ENCODE measurements around the gene C10orf143. TPM values are rescaled to one million over a fixed set of nuclear protein-coding genes. Genes with fewer than 3 reads are reported as not detected.

Gene C10orf143
- total RNA-seq, 4 donors from 2014 or later = 0.44 to 4.0 (median 0.70) TPM

GRCh38 chr10:130066743-130067142 lies 43.9 kb downstream of the C10orf143 start:
- Histone ChIP-seq H3K9me3 (no peaks in the 10 kb centered on the region), H3K4me1 (peaks cover 0 to 10% (median 0%) of the 10 kb centered on the region in 3 donors), H3K4me3 (no peak overlapping the region), H3K27ac (no peak overlapping the region), H3K36me3 (peaks cover 0 to 6% (median 0%) of the 10 kb centered on the region in 3 donors), H3K27me3 (no peaks in the 10 kb centered on the region)
- WGBS, 2 donors = 66 to 83% methylated on average over 6 of the region's 7 CpGs
- TF ChIP-seq CTCF (IDR thresholded peaks at IDR 0.05) = no peak
- no peak for TF ChIP-seq POLR2A (IDR thresholded peaks at IDR 0.05)
- intact Hi-C loops (cut with DNase I) = no loop called here
- no peak for DNase-seq

- 88 to 94% methylated on average over 10 of the region's 10 CpGs for WGBS, 2 donors
- intact Hi-C loops (cut with DNase I) = no loop called here
Observed at GRCh38 chr10:130065251-130065650, 45.4 kb downstream of the C10orf143 start.

GRCh38 chr10:130064783-130065182 lies 45.8 kb downstream of the C10orf143 start:
- intact Hi-C loops (cut with DNase I) = no loop called here
- no peaks in the 10 kb centered on the region for H3K27me3 ChIP-seq
- no peak for DNase-seq
- no peak overlapping the region for H3K27ac ChIP-seq
- TF ChIP-seq CTCF (IDR thresholded peaks at IDR 0.05) (no peak), POLR2A (IDR thresholded peaks at IDR 0.05) (no peak)
- no peaks in the 10 kb centered on the region for H3K9me3 ChIP-seq
- H3K4me1 ChIP-seq = peaks cover 0 to 10% (median 0%) of the 10 kb centered on the region in 3 donors
- peaks cover 0 to 6% (median 0%) of the 10 kb centered on the region in 3 donors for H3K36me3 ChIP-seq
- no peak overlapping the region for H3K4me3 ChIP-seq
- 80 to 81% methylated on average over 3 to 4 of the region's 5 CpGs for WGBS, 2 donors

More at GRCh38 chr10:130065251-130065650, 45.4 kb downstream of the C10orf143 start:
- H3K27ac ChIP-seq = no peak overlapping the region
- H3K9me3 ChIP-seq = no peaks in the 10 kb centered on the region
- H3K4me1 ChIP-seq = peaks cover 0 to 10% (median 0%) of the 10 kb centered on the region in 3 donors
- DNase-seq = no peak
- H3K36me3 ChIP-seq = peaks cover 0 to 6% (median 0%) of the 10 kb centered on the region in 3 donors
- H3K27me3 ChIP-seq = no peaks in the 10 kb centered on the region
- no peak overlapping the region for H3K4me3 ChIP-seq
- TF ChIP-seq POLR2A (IDR thresholded peaks at IDR 0.05) = no peak
- no peak for TF ChIP-seq CTCF (IDR thresholded peaks at IDR 0.05)

GRCh38 chr10:130062976-130063375 lies 47.7 kb downstream of the C10orf143 start:
- Histone ChIP-seq H3K27ac (no peak overlapping the region), H3K9me3 (no peaks in the 10 kb centered on the region), H3K36me3 (peaks cover 0 to 4% (median 0%) of the 10 kb centered on the region in 3 donors), H3K4me3 (no peak overlapping the region), H3K4me1 (peaks cover 0 to 10% (median 0%) of the 10 kb centered on the region in 3 donors), H3K27me3 (no peaks in the 10 kb centered on the region)
- intact Hi-C loops (cut with DNase I) = no loop called here
- TF ChIP-seq CTCF (IDR thresholded peaks at IDR 0.05) = no peak
- no peak for TF ChIP-seq POLR2A (IDR thresholded peaks at IDR 0.05)
- 91 to 96% methylated on average over 12 of the region's 13 CpGs for WGBS, 2 donors
- no peak for DNase-seq

GRCh38 chr10:130062201-130062600 lies 48.4 kb downstream of the C10orf143 start:
- H3K9me3 ChIP-seq = no peaks in the 10 kb centered on the region
- no peak overlapping the region for H3K4me3 ChIP-seq
- no peaks in the 10 kb centered on the region for H3K36me3 ChIP-seq
- H3K27ac ChIP-seq = no peak overlapping the region
- no peak for DNase-seq
- 55 to 64% methylated on average over 2 to 3 of the region's 3 CpGs for WGBS, 2 donors
- intact Hi-C loops (cut with DNase I) = no loop called here
- no peak for TF ChIP-seq CTCF (IDR thresholded peaks at IDR 0.05)
- TF ChIP-seq POLR2A (IDR thresholded peaks at IDR 0.05) = no peak
- no peaks in the 10 kb centered on the region for H3K27me3 ChIP-seq
- H3K4me1 ChIP-seq = peaks cover 0 to 10% (median 0%) of the 10 kb centered on the region in 3 donors

All from esophagus squamous epithelium (tissue), 5 donors.